SHP77 treated with DMSO at 0.1 percent for 48 hours (cell line): ENCODE measurements around the gene CYLD.

Experiments
- DNase-seq: peaks from one replicate; lab custom pipeline; 2025; lab: John Stamatoyannopoulos, UW

The CYLD gene

GRCh38 chr16:50740736-50741135 is 1.1 kb upstream of the CYLD start:
- no peak for DNase-seq

DNA sequence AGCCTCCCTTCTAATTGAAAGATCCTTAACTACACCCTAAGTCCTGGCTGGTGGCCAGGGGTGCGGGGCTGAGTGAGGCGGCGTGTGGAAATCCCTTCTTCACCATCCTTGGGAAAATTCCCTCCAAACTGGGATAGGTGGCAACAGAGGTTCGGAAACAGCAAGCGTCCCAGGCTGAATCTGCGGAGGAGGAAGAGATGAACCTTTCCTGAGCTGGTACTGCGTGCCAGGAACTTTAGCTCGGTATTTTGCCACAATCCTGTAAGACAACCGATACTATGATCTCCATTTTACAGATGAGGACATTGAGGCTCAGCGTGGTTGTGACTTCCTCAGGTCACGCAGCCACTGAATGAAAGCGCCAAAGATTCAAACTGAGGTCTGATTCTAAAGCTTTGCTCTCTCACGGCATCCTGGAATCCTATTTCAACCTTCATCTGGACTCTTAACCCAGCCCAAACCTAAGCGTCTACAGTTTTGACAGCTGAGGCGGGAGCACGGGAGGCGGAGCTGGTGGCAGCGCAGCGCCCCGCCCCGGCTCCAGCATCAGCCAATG is 583 bp upstream of the CYLD start:
- no peak for DNase-seq

DNA sequence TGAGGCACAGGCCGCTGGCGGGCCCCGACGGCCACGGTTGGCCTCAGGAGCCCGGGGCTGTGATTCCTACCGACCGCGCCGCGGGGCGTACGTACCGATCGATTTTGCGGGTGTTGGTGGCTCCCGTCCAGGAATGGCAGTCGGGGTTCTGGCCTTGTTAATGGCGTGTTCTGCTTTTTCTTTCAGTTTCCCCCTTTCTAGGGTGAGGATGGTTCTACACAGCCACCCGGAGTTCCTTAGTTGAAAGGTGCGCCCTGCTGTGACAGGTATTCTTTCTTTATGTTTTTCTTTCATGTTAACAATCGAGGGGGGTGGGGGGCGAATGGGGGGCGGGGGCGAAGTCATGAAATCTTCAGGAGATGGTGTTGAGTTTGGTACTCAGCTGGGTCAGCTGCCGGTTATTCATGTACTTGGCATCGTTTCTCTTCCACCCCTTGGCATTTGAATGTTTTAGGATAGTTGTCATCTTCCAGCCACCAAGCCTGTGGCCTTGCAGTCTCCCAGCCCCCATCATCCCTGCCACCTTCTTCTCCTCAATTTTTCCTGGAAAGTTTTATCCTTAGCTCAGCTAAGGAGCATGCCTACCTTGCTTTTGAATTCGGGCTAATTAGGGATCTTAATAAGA is 802 bp downstream of the CYLD start:
- DNase-seq, result no peak

DNA sequence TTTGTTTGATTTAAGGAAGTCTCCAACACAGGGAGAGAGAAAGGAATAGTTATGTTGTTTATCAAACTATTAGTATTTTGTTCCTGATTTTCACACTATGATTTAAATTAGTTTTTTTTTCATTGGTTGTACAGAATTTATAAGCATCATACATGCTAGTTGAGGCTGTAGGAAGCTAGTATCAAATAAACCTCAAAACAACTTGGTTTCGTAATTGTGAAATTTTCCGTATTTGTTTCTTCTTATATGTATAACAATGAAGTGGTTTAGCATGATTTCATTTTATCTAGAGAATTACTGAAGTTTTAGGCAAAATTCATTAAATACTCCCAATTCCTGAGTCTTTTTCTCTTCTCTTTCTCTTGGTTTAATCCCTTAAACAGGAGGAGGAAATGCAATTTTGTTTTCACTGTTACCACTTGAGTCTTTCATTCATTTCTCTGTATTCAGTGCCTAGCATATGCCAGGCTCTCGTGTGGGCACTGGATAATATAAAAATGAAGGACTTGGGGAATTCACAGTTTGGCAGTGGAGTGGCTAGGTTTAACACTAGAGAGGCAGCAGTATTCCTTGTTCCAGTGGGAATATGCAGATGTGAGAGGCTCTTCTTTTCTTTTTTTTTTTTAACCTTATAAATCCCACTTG is 1.8 kb downstream of the CYLD start:
- no peak for DNase-seq

GRCh38 chr16:50744881-50745280 is 3.0 kb downstream of the CYLD start:
- no peak for DNase-seq

- DNase-seq, result no peak
Observed at GRCh38 chr16:50745940-50746339, 4.1 kb downstream of the CYLD start.

DNA sequence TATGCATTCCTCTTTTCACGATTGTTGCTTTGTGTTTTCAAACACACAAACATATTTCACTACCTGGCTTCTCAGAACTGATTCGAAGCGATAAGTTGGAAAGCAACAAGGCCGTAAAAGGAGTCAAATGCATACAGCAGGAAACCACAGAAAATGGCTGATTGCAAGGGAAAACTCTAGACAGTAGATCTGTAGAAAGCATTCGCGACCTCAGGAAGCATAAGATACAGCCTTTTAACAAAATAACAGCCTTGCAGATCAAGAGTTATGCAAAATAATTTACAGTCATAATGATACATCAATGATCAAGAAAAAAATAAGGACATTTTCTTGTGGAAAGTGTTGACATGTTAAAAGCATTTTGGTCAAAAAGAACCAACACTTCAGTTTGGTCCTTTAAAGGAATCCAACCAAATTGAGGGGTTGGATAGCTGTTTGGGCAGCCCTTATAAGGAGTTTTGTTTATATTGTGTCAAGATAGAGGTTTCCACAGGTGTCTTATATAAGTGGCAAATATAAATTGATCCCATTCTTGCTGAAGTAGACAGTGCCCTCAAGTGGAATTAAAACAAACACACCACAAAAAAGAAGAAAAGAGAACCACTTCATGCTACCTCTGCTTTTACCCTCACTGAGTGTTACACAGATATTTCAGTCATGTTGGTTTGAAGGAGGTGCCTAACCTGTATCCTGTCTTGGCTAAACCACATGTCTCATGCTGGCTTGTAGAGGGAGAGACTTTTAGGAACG is 5.5 kb downstream of the CYLD start:
- DNase-seq, result no peak

- no peak for DNase-seq
Observed at GRCh38 chr16:50751528-50751927, 9.6 kb downstream of the CYLD start.

GRCh38 chr16:50752471-50753235 is 10.8 kb downstream of the CYLD start:
- no peak for DNase-seq

DNA sequence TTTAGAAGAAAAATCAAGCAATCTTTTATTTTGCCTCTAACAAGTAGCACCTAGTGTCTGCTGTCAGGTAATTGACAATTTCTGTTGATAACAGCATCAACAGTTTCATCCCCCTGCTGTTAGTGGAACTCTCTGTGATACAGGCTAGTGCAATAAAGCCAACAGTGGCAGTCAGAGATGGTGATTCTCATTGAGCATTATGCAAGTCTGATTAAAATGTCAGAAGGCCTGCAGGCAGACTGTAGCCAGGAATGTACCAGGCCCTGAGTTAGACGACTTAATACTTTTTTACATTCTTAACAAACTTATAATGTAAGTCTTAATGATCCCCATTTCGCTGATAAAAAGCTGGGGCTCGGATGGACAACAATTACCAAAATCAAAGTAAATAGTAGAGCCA is 14.6 kb downstream of the CYLD start:
- DNase-seq, result no peak

DNA sequence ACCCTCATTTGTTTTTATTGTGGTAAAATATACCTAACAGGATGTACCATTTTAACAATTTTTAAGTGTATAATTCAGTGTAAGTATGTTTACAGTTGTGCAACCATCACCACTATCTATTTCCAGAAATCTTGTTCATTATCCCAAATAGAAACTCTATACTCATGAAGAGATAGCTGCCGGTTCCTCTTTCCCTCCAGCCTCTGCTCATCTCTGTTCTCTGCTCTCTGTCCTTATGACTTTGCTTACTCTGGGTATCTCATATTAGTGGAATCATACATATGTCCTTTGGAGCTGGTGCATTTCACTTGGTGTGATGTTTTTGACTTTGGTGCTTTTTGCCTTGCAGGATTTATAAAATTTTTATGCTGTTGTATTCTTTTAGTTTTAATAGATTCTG is 19.4 kb downstream of the CYLD start:
- no peak for DNase-seq

GRCh38 chr16:50762241-50762640 is 20.4 kb downstream of the CYLD start:
- no peak for DNase-seq

DNA sequence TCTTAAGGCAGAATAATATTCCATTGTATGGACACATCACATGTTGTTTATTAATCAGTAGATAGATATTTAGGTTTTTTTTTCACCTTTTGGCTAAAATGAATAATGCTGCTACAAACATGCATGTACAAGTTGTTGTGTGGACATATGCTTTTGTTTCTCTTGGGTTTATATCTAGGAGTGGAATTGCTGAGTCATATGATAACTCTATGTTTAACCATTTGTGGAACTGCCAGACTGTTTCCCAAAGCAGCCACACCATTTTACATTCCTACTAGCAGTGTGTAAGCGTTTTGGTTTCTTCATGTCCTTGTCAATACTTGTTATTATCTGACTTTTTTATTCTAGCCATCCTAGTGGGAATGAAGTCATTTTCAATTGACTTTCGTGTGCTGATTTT is 21.3 kb downstream of the CYLD start:
- DNase-seq, result no peak

DNA sequence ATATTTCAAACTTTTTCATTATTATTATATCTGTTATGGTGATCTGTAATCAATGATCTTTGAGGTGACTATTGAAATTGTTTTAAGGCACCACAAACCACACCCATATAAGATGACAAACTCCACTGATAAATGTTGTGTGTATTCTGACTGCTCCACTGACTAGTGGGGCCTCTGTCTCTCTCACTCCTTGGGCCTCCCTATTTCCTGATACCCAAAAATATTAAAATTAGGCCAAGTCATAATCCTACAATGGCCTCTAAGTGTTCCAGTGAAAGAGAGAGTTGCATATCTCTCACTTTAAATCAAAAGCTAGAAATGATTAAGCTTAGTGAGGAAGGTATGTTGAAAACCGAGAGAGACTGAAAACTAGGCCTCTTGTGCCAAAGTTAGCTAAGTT is 23.4 kb downstream of the CYLD start:
- DNase-seq, result no peak

DNA sequence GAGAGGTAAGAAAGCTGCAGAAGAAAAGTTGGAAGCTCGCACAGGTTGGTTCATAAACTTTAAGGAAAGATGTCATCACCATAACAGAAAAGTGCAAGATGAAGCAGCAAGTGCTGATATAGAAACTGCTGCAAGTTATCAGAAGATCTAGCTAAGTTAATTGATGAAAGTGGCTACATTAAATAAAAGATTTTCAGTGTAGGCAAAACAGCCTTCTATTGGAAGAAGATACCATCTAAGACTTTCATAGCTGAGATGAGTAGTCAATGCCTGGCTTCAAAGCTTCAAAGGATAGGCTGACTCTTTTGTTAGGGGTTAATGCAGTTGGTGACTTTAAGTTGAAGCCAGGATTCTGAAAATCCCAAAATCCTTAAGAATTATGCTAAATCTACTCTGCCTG is 24.0 kb downstream of the CYLD start:
- no peak for DNase-seq

DNA sequence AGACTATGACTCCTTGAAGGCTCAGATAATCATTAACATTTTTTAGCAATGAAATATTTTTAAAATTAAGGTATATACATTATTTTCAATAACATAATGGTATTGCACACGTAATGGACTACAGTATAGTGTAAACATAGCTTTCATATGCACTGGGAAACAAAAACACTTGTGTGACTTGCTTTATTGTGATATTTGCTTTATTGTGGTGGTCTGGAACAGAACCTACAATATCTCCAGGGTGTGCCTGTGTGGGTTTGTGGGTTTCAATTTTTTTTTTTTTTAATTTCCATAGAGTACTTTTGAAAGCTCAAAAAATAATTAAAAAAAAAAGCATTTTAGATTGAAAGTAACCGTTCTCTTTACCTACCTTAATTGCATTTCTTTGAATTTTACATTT is 25.3 kb downstream of the CYLD start:
- no peak for DNase-seq

- no peak for DNase-seq
Observed at GRCh38 chr16:50771366-50771765, 29.5 kb downstream of the CYLD start.

DNA sequence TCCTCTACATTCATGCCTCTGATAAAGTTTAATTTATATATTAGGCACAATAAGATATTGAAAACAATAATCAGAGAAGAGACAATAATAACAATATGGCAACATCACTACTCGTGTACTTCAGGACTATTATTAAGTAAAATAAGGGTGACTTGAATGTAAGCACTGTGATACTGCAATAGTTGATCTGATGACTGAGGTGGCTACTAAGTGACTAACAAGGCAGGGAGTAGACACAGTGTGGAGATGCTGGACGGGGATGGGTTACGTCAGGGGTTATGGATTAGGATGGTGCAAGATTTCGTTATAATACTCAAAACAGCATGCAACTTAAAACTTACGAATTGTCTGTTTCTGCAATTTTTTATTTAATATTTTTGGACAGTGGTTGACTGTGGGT is 32.5 kb downstream of the CYLD start:
- DNase-seq, result no peak

DNA sequence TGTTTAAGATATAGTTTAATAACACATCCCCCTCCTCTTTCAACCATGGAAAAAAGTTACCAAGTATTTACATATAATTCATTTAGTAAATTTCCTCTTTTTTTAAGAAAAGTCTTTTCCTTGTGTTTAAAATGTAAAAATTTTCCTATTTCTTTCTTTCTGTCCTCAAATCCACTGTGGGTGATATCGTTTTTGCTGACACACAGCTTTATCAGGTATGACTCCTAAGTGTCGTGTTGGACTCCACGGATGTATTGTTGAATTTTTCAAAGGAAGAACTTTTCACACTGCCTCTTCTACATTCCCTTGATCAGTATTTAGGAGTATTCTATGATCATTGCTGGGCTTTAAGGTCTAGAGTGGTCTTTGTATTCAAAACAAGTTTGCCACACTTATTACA is 33.1 kb downstream of the CYLD start:
- DNase-seq, result no peak

GRCh38 chr16:50776037-50776436 is 34.2 kb downstream of the CYLD start:
- no peak for DNase-seq

GRCh38 chr16:50778284-50779163 is 36.6 kb downstream of the CYLD start:
- no peak for DNase-seq
